NCI-H460 (cell line): ENCODE data around the gene FBLN2. TPM values are rescaled to one million over a fixed set of nuclear protein-coding genes. Genes with fewer than 3 reads are reported as not detected.

Experiments
- DNase-seq: peaks from one replicate; pipeline ENCODE4 v3.0.0-alpha.2; 2016; ENCODE audit warnings: low read depth; ENCODE audit errors: extremely low read depth
- total RNA-seq: library from RNA; depleted of rRNA; stranded (reverse); fragments of >200 nt; shearing (Covaris generic); gene quantifications from 2 replicates; pipeline ENCODE4 v1.2.3, GENCODE V29; 2014

Gene FBLN2
- total RNA-seq, 1 experiment from 2014 or later: not detected

GRCh38 chr3:13655061-13655913 is 106.4 kb downstream of the FBLN2 start:
- peak; percentile 14 for DNase-seq

GRCh38 chr3:13656584-13657301 is 107.8 kb downstream of the FBLN2 start:
- no peak for DNase-seq

- DNase-seq: peak; percentile 39
Observed at GRCh38 chr3:13657660-13658435, 108.9 kb downstream of the FBLN2 start.

DNA sequence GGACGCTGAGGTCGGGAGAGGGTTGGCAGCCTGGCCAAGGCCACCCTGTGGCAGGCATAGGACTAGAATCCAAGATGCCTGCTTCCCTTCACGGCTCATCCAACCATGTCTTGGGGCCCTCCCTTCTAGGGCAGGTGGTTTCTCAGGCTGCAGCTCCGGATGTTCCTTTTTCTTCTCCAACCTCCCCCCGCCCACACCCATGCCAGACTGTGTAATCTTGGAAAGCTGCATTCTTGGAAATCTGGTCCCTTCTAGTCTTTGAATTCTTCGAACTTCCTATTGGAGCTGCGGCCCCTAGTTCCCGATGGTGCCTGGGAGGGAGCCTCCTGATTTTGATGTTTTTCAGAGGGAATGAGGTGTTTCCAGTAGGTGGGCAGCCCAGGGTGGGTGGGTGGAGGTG is 109.8 kb downstream of the FBLN2 start:
- DNase-seq: no peak

GRCh38 chr3:13659221-13659969 is 110.5 kb downstream of the FBLN2 start:
- DNase-seq: no peak

- DNase-seq: no peak
Observed at GRCh38 chr3:13660042-13660874, 111.3 kb downstream of the FBLN2 start.

GRCh38 chr3:13661121-13661520 is 112.2 kb downstream of the FBLN2 start:
- DNase-seq: no peak

DNA sequence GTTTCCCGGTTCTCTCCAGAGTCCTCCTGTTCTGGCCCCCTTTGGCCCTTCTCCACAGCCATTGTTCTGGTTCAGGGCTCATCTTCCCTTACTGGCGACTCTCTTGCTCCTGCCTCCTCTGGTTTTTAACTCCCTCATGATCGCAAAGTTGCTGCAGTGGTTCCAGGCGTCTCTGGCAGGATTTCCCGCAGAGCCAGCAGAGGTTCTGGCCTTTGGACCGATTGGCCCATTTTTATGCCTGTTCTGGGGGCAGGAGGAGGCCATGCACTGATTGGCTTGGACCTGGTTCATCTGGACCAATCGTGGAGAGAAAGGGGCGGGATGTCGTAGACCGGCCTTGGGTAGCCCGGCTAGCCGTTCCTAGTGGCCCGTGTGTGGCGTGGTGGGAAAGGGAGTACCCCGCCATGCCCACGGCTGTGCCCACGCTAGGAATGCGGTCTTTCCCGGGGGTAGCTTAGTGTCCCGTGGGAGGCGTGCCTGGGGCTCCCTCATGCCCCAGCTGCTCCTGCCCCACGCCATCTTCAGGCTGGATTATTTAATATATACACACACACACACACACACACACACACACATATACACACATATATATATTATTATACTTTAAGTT is 113.4 kb downstream of the FBLN2 start:
- DNase-seq: no peak

GRCh38 chr3:13663781-13664535 is 115.0 kb downstream of the FBLN2 start:
- no peak for DNase-seq

- DNase-seq: no peak
Observed at GRCh38 chr3:13665582-13666226, 116.8 kb downstream of the FBLN2 start.

- DNase-seq: no peak
Observed at GRCh38 chr3:13666227-13666619, 117.3 kb downstream of the FBLN2 start.

GRCh38 chr3:13666781-13667709 is 118.1 kb downstream of the FBLN2 start:
- DNase-seq: no peak

- DNase-seq: no peak
Observed at GRCh38 chr3:13668136-13668535, 119.2 kb downstream of the FBLN2 start.

GRCh38 chr3:13669457-13669856 is 120.5 kb downstream of the FBLN2 start:
- no peak for DNase-seq

GRCh38 chr3:13670292-13670691 is 121.4 kb downstream of the FBLN2 start:
- no peak for DNase-seq

- no peak for DNase-seq
Observed at GRCh38 chr3:13671482-13672233, 122.7 kb downstream of the FBLN2 start.
